Colonic mucosa (tissue), 4 donors: ENCODE data around the gene RNF213. TPM values are rescaled to one million over a fixed set of nuclear protein-coding genes. Genes with fewer than 3 reads are reported as not detected.

Experiments used
- DNase-seq: peaks from one replicate; pipeline ENCODE4 v3.0.0-alpha.2; 2020
- H3K27ac ChIP-seq: fragments of 200-600 bp; one replicate; pipeline ENCODE4 v1.8.0; 2021
- H3K27me3 ChIP-seq: fragments of 200-600 bp; one replicate; pipeline ENCODE4 v1.8.0; 2021
- H3K36me3 ChIP-seq: fragments of 200-600 bp; one replicate; pipeline ENCODE4 v1.8.0; 2021
- H3K4me1 ChIP-seq: fragments of 200-600 bp; one replicate; pipeline ENCODE4 v1.8.0; 2021; ENCODE audit warnings: mild to moderate bottlenecking
- H3K4me3 ChIP-seq: fragments of 200-600 bp; one replicate; pipeline ENCODE4 v1.8.0; 2021
- H3K9ac ChIP-seq, 2 donors: one replicate each; pipeline ENCODE4 v1.7.0; 2013; ENCODE audit warnings: control low read depth in 2 of 2, low read depth in 2 of 2, low read length in 2 of 2
- H3K9me3 ChIP-seq: fragments of 200-600 bp; one replicate; pipeline ENCODE4 v1.8.0; 2021
- intact Hi-C: fragments of 100-400 bp; cut with DNase I; formaldehyde crosslinking; loops from one replicate; pipeline ENCODE4 v1.14.1; 2022
- total RNA-seq, 2 donors: library from RNA; stranded (reverse); fragmentation: NEBNext Ultra II Directional in 1 of 2; extraction: Animal tissue kit (Norgen Biotek cat#: 25700) in 1 of 2; gene quantifications; one replicate each; pipeline ENCODE4 v1.2.1, GENCODE V29; 2021
- TF ChIP-seq, protein P1 (sequence below): fragments of 200-600 bp; IDR thresholded peaks from one replicate; pipeline ENCODE4 v1.8.0; 2022; ENCODE audit warnings: antibody characterized with exemption, mild to moderate bottlenecking
- donor health status: healthy.
- donor health status: DM: no; HTN: no; CAD: no.
- donor health status: DM: no; HTN: no; CAD: no.

Gene RNF213
- total RNA-seq, 2 donors from 2014 or later = 80.8 to 101 TPM

DNA sequence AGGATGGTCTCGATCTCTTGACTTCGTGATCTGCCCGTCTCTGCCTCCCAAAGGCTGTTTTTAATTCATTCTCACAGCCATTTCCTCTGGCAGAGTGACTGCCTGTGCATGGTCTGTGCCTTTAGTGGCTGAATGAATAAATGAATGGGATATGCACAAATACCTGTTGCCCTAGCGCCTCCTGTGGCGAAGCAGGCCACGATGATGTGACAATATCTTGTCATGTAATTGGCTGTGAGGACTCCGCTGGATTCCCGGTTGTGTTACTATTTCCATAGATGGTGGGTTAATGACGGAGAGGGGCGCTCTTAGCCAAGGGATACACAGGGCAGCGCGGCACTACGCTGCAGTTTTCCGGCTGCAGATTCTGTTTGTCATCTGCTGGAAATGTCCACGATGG, 127.5 kb downstream of the RNF213 start:
- TF ChIP-seq, protein P1, sequence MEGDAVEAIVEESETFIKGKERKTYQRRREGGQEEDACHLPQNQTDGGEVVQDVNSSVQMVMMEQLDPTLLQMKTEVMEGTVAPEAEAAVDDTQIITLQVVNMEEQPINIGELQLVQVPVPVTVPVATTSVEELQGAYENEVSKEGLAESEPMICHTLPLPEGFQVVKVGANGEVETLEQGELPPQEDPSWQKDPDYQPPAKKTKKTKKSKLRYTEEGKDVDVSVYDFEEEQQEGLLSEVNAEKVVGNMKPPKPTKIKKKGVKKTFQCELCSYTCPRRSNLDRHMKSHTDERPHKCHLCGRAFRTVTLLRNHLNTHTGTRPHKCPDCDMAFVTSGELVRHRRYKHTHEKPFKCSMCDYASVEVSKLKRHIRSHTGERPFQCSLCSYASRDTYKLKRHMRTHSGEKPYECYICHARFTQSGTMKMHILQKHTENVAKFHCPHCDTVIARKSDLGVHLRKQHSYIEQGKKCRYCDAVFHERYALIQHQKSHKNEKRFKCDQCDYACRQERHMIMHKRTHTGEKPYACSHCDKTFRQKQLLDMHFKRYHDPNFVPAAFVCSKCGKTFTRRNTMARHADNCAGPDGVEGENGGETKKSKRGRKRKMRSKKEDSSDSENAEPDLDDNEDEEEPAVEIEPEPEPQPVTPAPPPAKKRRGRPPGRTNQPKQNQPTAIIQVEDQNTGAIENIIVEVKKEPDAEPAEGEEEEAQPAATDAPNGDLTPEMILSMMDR = no peak
- intact Hi-C loops = no loop called here

DNA sequence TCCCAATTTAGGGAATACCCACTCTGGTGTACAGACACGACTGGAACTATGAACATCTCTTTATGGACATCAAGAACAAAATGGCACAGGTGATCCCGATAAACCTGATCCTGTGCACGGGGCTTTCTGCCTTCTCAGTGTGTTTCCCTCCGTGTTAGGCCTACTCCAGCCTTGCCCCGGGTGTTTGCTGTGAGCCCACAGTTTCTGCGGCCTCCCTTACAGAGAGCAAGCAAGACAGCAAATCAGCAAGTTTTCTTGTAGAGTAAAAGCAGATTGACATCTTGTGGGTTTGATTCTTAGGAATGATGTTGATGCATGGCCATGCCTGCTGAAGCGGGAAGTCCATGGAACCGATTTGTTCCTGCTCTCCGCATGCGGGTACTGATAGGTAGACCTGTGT, 127.9 kb downstream of the RNF213 start:
- Histone ChIP-seq H3K4me3 (no peak overlapping the region), H3K4me1 (no peaks in the 10 kb centered on the region), H3K36me3 (peaks cover 48% of the 10 kb centered on the region), H3K9me3 (no peaks in the 10 kb centered on the region), H3K27ac (no peak overlapping the region), H3K9ac (no peak overlapping the region), H3K27me3 (no peaks in the 10 kb centered on the region)
- DNase-seq = no peak
- TF ChIP-seq, protein P1 = no peak
- intact Hi-C loops = no loop called here

More for the DNA sequence above, 127.5 kb downstream of the RNF213 start:
- H3K27me3 ChIP-seq = no peaks in the 10 kb centered on the region
- H3K27ac ChIP-seq = no peak overlapping the region
- no peak overlapping the region for H3K4me3 ChIP-seq
- no peaks in the 10 kb centered on the region for H3K4me1 ChIP-seq
- peaks cover 44% of the 10 kb centered on the region for H3K36me3 ChIP-seq
- no peak overlapping the region for H3K9ac ChIP-seq
- no peak for DNase-seq
- no peaks in the 10 kb centered on the region for H3K9me3 ChIP-seq

GRCh38 chr17:80389011-80389995, 128.7 kb downstream of the RNF213 start:
- Histone ChIP-seq H3K36me3 (peaks cover 52% of the 10 kb centered on the region), H3K27ac (no peak overlapping the region), H3K9me3 (no peaks in the 10 kb centered on the region), H3K27me3 (no peaks in the 10 kb centered on the region), H3K9ac (no peak overlapping the region), H3K4me3 (no peak overlapping the region), H3K4me1 (no peaks in the 10 kb centered on the region)
- TF ChIP-seq, protein P1 = no peak
- intact Hi-C loops = no loop called here
- no peak for DNase-seq

DNA sequence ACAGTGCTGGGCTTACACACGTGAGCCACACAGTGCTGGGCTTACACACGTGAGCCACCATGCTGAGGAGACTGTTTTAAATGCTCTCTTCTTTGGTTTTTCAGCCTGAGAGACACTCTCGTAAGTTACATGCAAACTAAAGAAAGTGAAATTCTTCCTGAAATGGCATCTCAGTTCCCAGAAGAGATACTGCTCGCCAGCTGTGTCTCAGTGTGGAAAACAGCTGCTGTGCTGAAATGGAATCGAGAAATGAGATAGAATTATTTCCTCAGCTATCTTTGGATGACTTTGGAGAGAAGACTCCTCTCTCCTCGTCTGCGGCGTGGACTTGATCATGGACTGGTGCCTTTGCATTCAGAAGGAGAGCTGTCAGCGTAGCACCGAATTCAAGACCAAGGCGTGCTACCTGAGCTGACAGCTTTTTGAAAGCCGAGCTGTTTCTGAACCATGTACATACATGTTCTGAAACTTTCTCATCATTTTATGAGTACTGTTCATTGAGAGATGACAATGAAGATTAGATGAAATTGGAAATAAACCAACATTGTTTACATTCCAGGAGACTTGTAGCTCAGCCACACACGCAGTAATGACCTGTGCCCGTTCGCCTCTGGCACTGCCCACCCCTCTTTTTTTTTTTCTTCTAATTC, 132.7 kb downstream of the RNF213 start:
- Histone ChIP-seq H3K27ac (no peak overlapping the region), H3K36me3 (peaks cover 55% of the 10 kb centered on the region), H3K27me3 (no peaks in the 10 kb centered on the region), H3K4me1 (no peaks in the 10 kb centered on the region), H3K9ac (no peak overlapping the region), H3K9me3 (no peaks in the 10 kb centered on the region), H3K4me3 (no peak overlapping the region)
- TF ChIP-seq, protein P1 = no peak
- intact Hi-C loops = no loop called here
- DNase-seq = no peak

DNA sequence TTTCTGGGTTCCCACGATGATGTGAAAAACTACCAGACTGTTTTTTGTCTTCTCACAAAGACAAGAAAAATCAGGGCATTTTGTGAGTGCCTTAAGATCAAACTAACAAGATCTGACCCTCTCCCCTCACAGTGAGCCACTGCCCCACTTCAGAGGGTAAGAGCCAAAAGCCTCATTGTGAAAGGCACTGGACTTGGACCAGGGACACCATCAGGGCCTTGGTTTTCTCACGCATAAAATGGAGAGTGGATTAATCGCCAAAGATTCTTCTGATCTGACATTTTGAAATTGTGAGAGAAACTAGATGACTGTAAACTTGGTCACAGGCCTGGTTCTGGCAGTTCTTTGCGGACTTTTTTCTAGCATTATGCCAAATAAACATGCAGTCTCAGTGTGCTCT, 133.3 kb downstream of the RNF213 start:
- intact Hi-C loops = no loop called here
- H3K36me3 ChIP-seq = peaks cover 49% of the 10 kb centered on the region
- H3K4me1 ChIP-seq = no peaks in the 10 kb centered on the region
- no peak overlapping the region for H3K4me3 ChIP-seq
- no peaks in the 10 kb centered on the region for H3K27me3 ChIP-seq
- no peaks in the 10 kb centered on the region for H3K9me3 ChIP-seq
- H3K9ac ChIP-seq = no peak overlapping the region
- DNase-seq = no peak
- TF ChIP-seq, protein P1 = no peak
- H3K27ac ChIP-seq = no peak overlapping the region
